DMS114 treated with DMSO at 0.1 percent for 48 hours (cell line): Measurements from ENCODE around the gene SSTR4.

Experiments
- DNase-seq: peaks from one replicate; lab custom pipeline; 2025; ENCODE audit not compliant: unreplicated experiment; lab: John Stamatoyannopoulos, UW

The SSTR4 gene

DNA sequence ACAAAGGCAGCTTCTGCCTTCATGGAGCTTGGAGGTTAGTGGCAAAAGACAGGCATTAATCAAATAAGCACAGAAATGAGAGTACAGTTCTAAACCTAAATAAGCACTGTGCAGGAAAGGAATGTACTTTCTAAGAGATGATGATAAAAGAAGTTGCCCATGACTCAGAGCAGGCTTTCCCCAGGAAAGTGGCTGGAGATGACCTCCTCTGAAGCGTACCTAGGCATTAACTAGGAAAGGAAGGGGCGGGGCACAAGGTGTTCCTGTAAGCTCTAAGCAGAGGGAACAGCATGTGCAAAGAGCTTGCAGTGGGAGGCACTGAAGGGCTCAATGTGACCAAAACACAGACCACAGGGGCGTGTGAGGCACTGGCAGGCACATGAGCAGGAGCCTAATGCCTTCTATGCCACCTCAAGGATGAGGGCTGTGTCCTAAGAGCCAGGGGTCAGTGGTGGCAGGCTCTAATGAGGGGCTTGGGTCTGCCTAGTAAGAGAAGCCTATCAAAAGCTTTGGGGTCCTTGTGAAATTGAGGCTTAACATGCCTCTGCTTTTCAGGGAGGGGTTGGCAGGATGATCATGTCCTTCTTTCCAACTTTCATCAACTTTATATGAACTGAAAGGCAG, 4.9 kb downstream of the SSTR4 start:
- DNase-seq, result no peak

DNA sequence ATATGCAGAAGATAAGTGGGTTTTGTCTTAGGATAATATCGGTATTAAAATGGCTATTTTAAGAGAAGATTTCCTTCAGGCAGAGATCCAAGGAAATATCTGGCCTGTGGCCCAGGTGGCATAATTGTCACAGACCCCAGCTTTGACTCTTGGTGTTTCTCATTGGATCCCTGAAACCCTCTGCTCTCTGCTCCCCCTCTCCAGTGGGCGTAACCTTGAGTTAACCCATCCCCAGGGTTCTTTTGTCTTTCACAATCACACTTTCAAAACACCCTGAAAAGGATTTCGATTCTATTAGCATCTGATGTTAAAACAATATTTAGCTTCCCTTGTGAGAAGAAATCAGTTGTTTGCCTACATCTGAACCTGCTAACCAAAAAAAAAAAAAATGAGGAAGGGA, 7.2 kb downstream of the SSTR4 start:
- no peak for DNase-seq

GRCh38 chr20:23043376-23043775, 8.3 kb downstream of the SSTR4 start:
- DNase-seq, result no peak

- DNase-seq, result no peak
These were observed 11.3 kb downstream of the SSTR4 start for GRCh38 chr20:23046431-23046830.

GRCh38 chr20:23047001-23047737, 12.1 kb downstream of the SSTR4 start:
- DNase-seq, result no peak

- no peak for DNase-seq
These were observed 12.7 kb downstream of the SSTR4 start for GRCh38 chr20:23047738-23048214.

GRCh38 chr20:23048283-23049200, 13.4 kb downstream of the SSTR4 start:
- no peak for DNase-seq

DNA sequence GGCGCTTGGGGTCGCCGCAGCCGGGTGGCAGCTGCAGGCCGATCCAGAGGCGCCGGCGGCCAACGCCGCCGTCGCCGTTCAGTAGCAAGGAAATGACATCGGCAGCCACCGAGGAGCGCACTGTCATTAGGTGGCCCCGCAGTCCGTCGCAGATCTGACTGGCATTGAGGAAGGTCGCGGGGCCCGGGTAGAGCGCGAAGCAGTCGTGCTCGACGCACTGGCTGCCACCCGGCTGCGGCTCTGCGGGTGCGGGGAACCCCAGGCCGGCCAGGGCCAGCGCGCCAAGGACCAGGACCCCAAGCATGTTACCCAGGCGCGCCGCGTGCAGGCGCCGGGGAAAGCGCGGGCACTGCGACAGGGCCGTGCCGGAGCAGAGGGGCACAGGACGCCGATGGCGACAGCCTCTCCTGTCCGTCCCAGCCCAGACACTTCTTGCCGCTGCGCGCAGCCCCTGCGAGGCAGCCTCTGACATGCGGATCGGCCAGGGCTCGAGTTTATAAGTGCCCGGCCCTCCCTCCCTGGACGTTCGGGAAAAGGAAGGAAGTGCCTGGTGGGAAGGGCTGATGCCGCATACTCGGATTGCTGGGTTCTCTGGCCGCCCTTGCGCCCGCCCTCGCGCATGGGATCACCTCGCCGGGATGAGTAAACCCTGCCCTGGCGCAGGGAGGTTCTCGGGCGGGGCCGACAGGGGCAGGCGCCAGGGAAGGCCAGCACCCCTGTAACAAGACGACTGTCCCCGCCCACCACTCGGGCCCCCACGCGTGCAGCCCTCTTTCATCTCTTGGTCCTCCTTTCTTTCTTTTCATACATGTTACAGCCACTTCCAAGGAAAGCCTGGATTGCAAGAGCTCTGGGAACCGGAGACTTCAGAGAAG, 14.3 kb downstream of the SSTR4 start, which contains the start of gene THBD:
Gene THBD, minus strand, starts transcription at position 472 of the 875 bp plus-strand sequence. Its CDS starts 168 bp downstream, at position 304.
- DNase-seq, result no peak

- no peak for DNase-seq
These were observed 15.1 kb downstream of the SSTR4 start for GRCh38 chr20:23050076-23050838.

GRCh38 chr20:23050847-23051627, 15.9 kb downstream of the SSTR4 start:
- no peak for DNase-seq

DNA sequence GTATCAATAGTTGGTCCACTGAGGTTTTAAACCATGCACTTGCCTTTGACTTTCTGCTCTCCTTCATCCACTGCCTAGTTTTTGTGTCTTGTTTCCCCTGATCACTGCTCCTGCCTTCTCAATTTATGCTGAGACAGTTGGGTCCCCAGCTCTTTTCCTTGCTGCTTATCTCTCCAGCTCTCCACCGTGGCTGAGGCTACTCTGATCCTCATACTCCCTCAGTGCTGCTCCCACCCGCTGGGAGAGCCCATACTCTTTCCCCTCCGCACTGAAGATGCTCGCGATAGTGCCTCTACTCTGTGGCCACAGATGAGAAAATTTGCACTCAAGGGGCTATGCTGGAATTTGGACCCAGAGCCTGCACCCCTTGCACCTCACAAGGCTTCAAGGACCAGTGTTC, 17.8 kb downstream of the SSTR4 start:
- DNase-seq, result no peak

- no peak for DNase-seq
These were observed 23.1 kb downstream of the SSTR4 start for GRCh38 chr20:23058240-23058639.

DNA sequence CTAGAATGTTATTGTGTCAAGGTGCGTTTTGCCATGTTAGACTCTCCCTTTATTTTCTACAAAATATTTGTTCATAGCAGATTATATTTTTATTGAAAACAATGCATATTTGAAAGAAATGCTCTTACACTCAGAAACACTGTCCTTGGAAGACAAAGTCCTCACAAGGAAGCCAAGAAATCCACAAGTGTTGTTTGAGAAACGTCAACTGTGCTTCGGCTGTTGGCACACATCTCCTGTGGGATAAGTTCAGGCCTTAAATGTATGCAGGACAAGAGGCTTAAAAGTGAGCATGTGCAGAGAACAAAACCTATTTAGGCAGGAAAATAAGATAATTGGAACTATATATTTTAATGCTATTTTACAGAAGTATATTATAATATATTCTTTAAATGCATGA, 23.9 kb downstream of the SSTR4 start:
- DNase-seq, result no peak

- no peak for DNase-seq
These were observed 24.7 kb downstream of the SSTR4 start for GRCh38 chr20:23059846-23060245.

- DNase-seq, result no peak
These were observed 25.5 kb downstream of the SSTR4 start for GRCh38 chr20:23060629-23061028.

- DNase-seq, result no peak
These were observed 26.1 kb downstream of the SSTR4 start for GRCh38 chr20:23061262-23061661.

DNA sequence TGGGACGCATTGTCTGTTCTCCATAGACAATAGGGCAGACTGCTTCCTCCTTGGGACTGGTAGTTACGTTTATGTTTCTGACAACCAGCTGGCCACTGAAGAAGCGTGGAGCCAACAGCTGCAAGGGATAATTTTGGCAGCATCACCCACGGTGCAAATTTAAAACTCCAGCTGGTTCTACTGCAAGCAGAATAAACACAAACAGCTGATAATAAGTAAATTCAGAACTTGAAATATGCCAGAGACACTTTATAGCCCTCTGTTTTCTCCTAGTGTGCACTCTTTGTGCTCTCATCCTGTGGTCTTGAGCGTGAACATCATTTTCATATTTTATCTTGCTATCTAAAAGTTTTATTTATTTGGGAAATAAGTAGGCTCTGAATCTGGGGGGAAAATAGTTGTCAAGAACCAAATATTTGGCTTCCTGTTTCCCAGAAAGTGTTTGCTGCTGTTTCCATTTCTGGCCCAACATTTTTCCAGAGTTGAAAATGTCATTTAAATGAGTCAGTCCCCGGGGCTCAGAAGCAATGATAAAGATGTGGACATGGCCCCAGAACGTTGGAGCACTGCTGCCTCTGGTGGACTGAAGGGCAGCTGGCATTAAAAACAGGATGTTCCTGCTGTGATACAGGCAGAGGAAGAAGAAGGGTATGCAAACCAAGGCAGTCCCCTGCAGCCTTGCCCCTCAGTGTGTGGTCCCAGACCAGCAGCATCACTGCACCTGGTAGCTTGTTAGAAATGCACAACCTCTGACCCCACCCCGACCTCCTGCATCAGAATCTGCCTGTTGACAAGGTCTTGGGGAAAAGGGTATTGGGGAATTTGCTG, 26.8 kb downstream of the SSTR4 start:
- no peak for DNase-seq

DNA sequence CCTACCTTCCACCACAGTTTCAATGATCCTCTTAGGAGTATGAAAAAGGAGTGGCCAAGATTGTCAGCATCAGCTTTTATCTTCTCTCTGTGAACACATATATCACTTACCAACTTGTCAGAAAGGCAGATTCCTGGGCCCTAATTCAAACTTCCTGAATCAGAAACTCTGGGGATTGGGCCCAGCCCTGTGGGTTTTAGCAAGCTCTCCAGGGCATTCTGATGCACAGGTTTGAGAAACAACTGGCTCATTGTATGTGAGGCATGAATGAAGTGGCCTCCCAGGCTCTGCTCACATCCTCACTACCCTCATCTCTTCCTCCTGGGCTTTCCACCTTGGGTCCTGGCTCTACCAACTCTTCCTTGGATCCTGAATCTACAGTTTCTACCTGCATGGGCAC, 27.5 kb downstream of the SSTR4 start:
- no peak for DNase-seq
